Large intestine (tissue), 3 donors: Measurements from ENCODE around the gene CEP164. TPM values are rescaled to one million over a fixed set of nuclear protein-coding genes. Genes with fewer than 3 reads are reported as not detected.

Source experiments
- DNase-seq, 2 donors: peaks; one replicate each; pipeline versions ENCODE4 v3.0.0 to v3.0.0-alpha.2; 2013
- H3K27ac ChIP-seq: one replicate; pipeline ENCODE4 v1.5.1; 2013; ENCODE audit warnings: low read length
- H3K27me3 ChIP-seq: 2 replicates; pipeline ENCODE4 v1.6.1; 2013; ENCODE audit warnings: low read length; ENCODE audit not compliant: control insufficient read depth, insufficient read depth
- H3K36me3 ChIP-seq: 2 replicates; pipeline ENCODE4 v1.6.1; 2013; ENCODE audit warnings: low read length; ENCODE audit not compliant: control insufficient read depth, insufficient read depth
- H3K4me1 ChIP-seq: one replicate; pipeline ENCODE4 v1.6.1; 2013; ENCODE audit warnings: low read length; ENCODE audit not compliant: control insufficient read depth, insufficient read depth
- H3K4me3 ChIP-seq: one replicate; pipeline ENCODE4 v1.5.1; 2013; ENCODE audit warnings: low read length
- H3K9me3 ChIP-seq: one replicate; pipeline ENCODE4 v1.6.1; 2013; ENCODE audit warnings: mild to moderate bottlenecking, low read depth, low read length, moderate library complexity; ENCODE audit not compliant: control insufficient read depth
- WGBS: methylation state at CpG from one replicate; pipeline ENCODE4 v1.1.5; 2013; ENCODE audit warnings: low lambda C conversion rate; ENCODE audit not compliant: insufficient coverage; 5-methylcytosine and 5-hydroxymethylcytosine counted together
- polyA plus RNA-seq: library from polyadenylated mRNA; unstranded; fragments of 120-200 nt; gene quantifications from one replicate; pipeline ENCODE4 v1.2.1, GENCODE V29; 2013

The CEP164 gene
- polyA plus RNA-seq, 1 donor: 31.0 TPM

GRCh38 chr11:117459123-117459978 is 131.7 kb downstream of the CEP164 start:
- Histone ChIP-seq H3K27ac (no peak overlapping the region), H3K4me1 (no peaks in the 10 kb centered on the region), H3K27me3 (no peaks in the 10 kb centered on the region), H3K36me3 (no peaks in the 10 kb centered on the region), H3K9me3 (no peaks in the 10 kb centered on the region), H3K4me3 (no peak overlapping the region)
- WGBS: 100% methylated on average over 1 of the region's 16 CpGs
- no peak for DNase-seq

GRCh38 chr11:117459979-117460300 is 132.3 kb downstream of the CEP164 start:
- WGBS: no CpG with 5 or more reads among the region's 5 CpGs
- H3K27me3 ChIP-seq: no peaks in the 10 kb centered on the region
- H3K9me3 ChIP-seq: no peaks in the 10 kb centered on the region
- no peaks in the 10 kb centered on the region for H3K36me3 ChIP-seq
- H3K27ac ChIP-seq: no peak overlapping the region
- DNase-seq: no peak
- H3K4me1 ChIP-seq: no peaks in the 10 kb centered on the region
- no peak overlapping the region for H3K4me3 ChIP-seq

- H3K27me3 ChIP-seq: no peaks in the 10 kb centered on the region
- WGBS: no CpG with 5 or more reads among the region's 16 CpGs
- H3K27ac ChIP-seq: no peak overlapping the region
- no peaks in the 10 kb centered on the region for H3K36me3 ChIP-seq
- no peak overlapping the region for H3K4me3 ChIP-seq
- no peaks in the 10 kb centered on the region for H3K4me1 ChIP-seq
- DNase-seq: no peak
- H3K9me3 ChIP-seq: no peaks in the 10 kb centered on the region
These were observed 133.9 kb downstream of the CEP164 start for GRCh38 chr11:117461396-117462182.

GRCh38 chr11:117462183-117462863 is 134.7 kb downstream of the CEP164 start:
- Histone ChIP-seq H3K36me3 (no peaks in the 10 kb centered on the region), H3K4me3 (no peak overlapping the region), H3K27me3 (no peaks in the 10 kb centered on the region), H3K4me1 (no peaks in the 10 kb centered on the region), H3K9me3 (no peaks in the 10 kb centered on the region), H3K27ac (no peak overlapping the region)
- DNase-seq: no peak
- WGBS: 80% methylated on average over 4 of the region's 18 CpGs

- peak in 1 of 2 donors; percentile 13 for DNase-seq
- WGBS: no CpG with 5 or more reads among the region's 8 CpGs
- H3K36me3 ChIP-seq: no peaks in the 10 kb centered on the region
- H3K4me1 ChIP-seq: no peaks in the 10 kb centered on the region
- H3K9me3 ChIP-seq: no peaks in the 10 kb centered on the region
- H3K4me3 ChIP-seq: no peak overlapping the region
- H3K27ac ChIP-seq: no peak overlapping the region
- H3K27me3 ChIP-seq: no peaks in the 10 kb centered on the region
These were observed 135.2 kb downstream of the CEP164 start for GRCh38 chr11:117462864-117463247.

Other genes starting within 250 kb of the CEP164 start
- gene SIK3, start 229.4 kb upstream of the CEP164 start, polyA plus RNA-seq: 34.6 TPM
- 47.9 TPM for gene PAFAH1B2, start 183.6 kb upstream of the CEP164 start, polyA plus RNA-seq
- 94.9 TPM for gene SIDT2, start 149.1 kb upstream of the CEP164 start, polyA plus RNA-seq
- gene TAGLN, start 128.5 kb upstream of the CEP164 start, polyA plus RNA-seq: 806 TPM
- gene PCSK7, start 95.8 kb upstream of the CEP164 start, polyA plus RNA-seq: 27.8 TPM
- 20.2 TPM for gene RNF214, start 95.2 kb upstream of the CEP164 start, polyA plus RNA-seq
- 14.9 TPM for gene BACE1-AS, start 36.5 kb upstream of the CEP164 start, polyA plus RNA-seq
- 37.1 TPM for gene BACE1, start 11.6 kb upstream of the CEP164 start, polyA plus RNA-seq